Kidney epithelial cell (primary cell): ENCODE measurements around the gene TBC1D22B. TPM values are rescaled to one million over a fixed set of nuclear protein-coding genes. Genes with fewer than 3 reads are reported as not detected.

Source experiments
- DNase-seq: peaks from one replicate; pipeline ENCODE4 v3.0.0-alpha.2; 2010; ENCODE audit warnings: low read depth
- H3K27me3 ChIP-seq: 2 replicates; pipeline ENCODE4 v1.6.0; 2011; ENCODE audit warnings: low read length; ENCODE audit not compliant: control insufficient read depth, insufficient read depth
- H3K36me3 ChIP-seq: 2 replicates; pipeline ENCODE4 v1.5.1; 2011; ENCODE audit warnings: low read length; ENCODE audit not compliant: control insufficient read depth, insufficient read depth
- H3K4me3 ChIP-seq: 2 replicates; pipeline ENCODE4 v1.5.1; 2011; ENCODE audit warnings: low read depth, mild to moderate bottlenecking, control low read depth, low read length
- CTCF ChIP-seq: IDR thresholded peaks from 2 replicates; pipeline ENCODE4 v1.5.1; 2011; ENCODE audit warnings: mild to moderate bottlenecking, moderate library complexity, low read length, control low read depth, inconsistent platforms; ENCODE audit not compliant: insufficient read depth, poor library complexity, severe bottlenecking
- total RNA-seq: library from RNA; depleted of rRNA; stranded (reverse); fragments of >200 nt; gene quantifications from 2 replicates; pipeline ENCODE4 v1.2.3, GENCODE V29; 2015

The TBC1D22B gene
- total RNA-seq, 1 donor from 2014 or later, result 12.7 TPM

GRCh38 chr6:37351027-37351426 is 93.5 kb downstream of the TBC1D22B start:
- Histone ChIP-seq H3K36me3 (no peaks in the 10 kb centered on the region), H3K27me3 (no peaks in the 10 kb centered on the region), H3K4me3 (no peak overlapping the region)
- no peak for DNase-seq
- TF ChIP-seq CTCF, result no peak

- no peak for DNase-seq
- Histone ChIP-seq H3K4me3 (no peak overlapping the region), H3K36me3 (no peaks in the 10 kb centered on the region), H3K27me3 (no peaks in the 10 kb centered on the region)
- TF ChIP-seq CTCF, result no peak
Measured at GRCh38 chr6:37352384-37352783, 94.8 kb downstream of the TBC1D22B start.

- DNase-seq, result peak; percentile 54
- Histone ChIP-seq H3K36me3 (no peaks in the 10 kb centered on the region), H3K4me3 (peak within 1 kb of the TSS; percentile 67), H3K27me3 (no peaks in the 10 kb centered on the region)
- TF ChIP-seq CTCF, result no peak
Measured at GRCh38 chr6:37353761-37354525, 96.4 kb downstream of the TBC1D22B start, which contains the start of gene RNF8. Gene RNF8 (plus strand): TSS chr6:37353983. CDS start chr6:37354165, 182 bp downstream.

GRCh38 chr6:37354526-37355384 is 97.2 kb downstream of the TBC1D22B start:
- Histone ChIP-seq H3K4me3 (peak overlapping the region; percentile 67), H3K27me3 (no peaks in the 10 kb centered on the region), H3K36me3 (no peaks in the 10 kb centered on the region)
- no peak for DNase-seq
- no peak for TF ChIP-seq CTCF

GRCh38 chr6:37357288-37357687 is 99.7 kb downstream of the TBC1D22B start:
- DNase-seq, result no peak
- TF ChIP-seq CTCF, result no peak
- Histone ChIP-seq H3K27me3 (no peaks in the 10 kb centered on the region), H3K4me3 (no peak overlapping the region), H3K36me3 (peaks cover 2% of the 10 kb centered on the region)
